NB4 (cell line): ENCODE measurements around the gene SPATA3.

Experiments
- DNase-seq: peaks from one replicate; pipeline ENCODE4 v3.0.0; 2010; ENCODE audit warnings: low read depth
- H3K4me3 ChIP-seq: one replicate; pipeline ENCODE4 v1.5.1; 2011; ENCODE audit warnings: mild to moderate bottlenecking, low read depth, low read length, moderate library complexity
- CTCF ChIP-seq: IDR thresholded peaks from one replicate; pipeline ENCODE4 v1.5.1; 2012; ENCODE audit warnings: low read depth, low read length
- MAX ChIP-seq: IDR thresholded peaks from 2 replicates; pipeline ENCODE4 v1.6.1; 2011; ENCODE audit warnings: low read depth, low read length
- MYC ChIP-seq: IDR thresholded peaks from 2 replicates; pipeline ENCODE4 v1.6.1; 2011; ENCODE audit warnings: low read depth, low read length
- POLR2A ChIP-seq: IDR thresholded peaks from 2 replicates; pipeline ENCODE4 v1.6.1; 2011; ENCODE audit warnings: mild to moderate bottlenecking; ENCODE audit not compliant: insufficient read length; ENCODE audit errors: extremely low read depth

Gene SPATA3

GRCh38 chr2:231012463-231012862 lies 16.5 kb downstream of the SPATA3 start:
- no peak for DNase-seq
- no peak overlapping the region for H3K4me3 ChIP-seq
- TF ChIP-seq MYC, result no peak

- TF ChIP-seq CTCF, result no peak
- TF ChIP-seq POLR2A, result no peak
- TF ChIP-seq MYC, result no peak
- TF ChIP-seq MAX, result no peak
- no peak overlapping the region for H3K4me3 ChIP-seq
- DNase-seq, result no peak
Measured at GRCh38 chr2:231013820-231014219, 17.9 kb downstream of the SPATA3 start.

- TF ChIP-seq MAX (no peak), POLR2A (no peak), MYC (no peak), CTCF (no peak)
- no peak for DNase-seq
- no peak overlapping the region for H3K4me3 ChIP-seq
Measured at GRCh38 chr2:231015478-231015877, 19.6 kb downstream of the SPATA3 start.

GRCh38 chr2:231015926-231016325 lies 20.0 kb downstream of the SPATA3 start:
- no peak for DNase-seq
- no peak overlapping the region for H3K4me3 ChIP-seq
- TF ChIP-seq MAX (no peak), POLR2A (no peak), CTCF (no peak), MYC (no peak)

- H3K4me3 ChIP-seq, result no peak overlapping the region
- peak; percentile 35 for DNase-seq
- no peak for TF ChIP-seq MYC
- TF ChIP-seq POLR2A, result no peak
- no peak for TF ChIP-seq CTCF
- TF ChIP-seq MAX, result no peak
Measured at GRCh38 chr2:231016566-231017230, 20.8 kb downstream of the SPATA3 start.

- TF ChIP-seq MAX (no peak), CTCF (no peak), MYC (no peak), POLR2A (no peak)
Measured at GRCh38 chr2:231017231-231017598, 21.3 kb downstream of the SPATA3 start.

More at GRCh38 chr2:231017231-231017598, 21.3 kb downstream of the SPATA3 start:
- no peak overlapping the region for H3K4me3 ChIP-seq
- DNase-seq, result peak; percentile 31
